ENCODE results near the gene SAP30. TPM values are rescaled to one million over a fixed set of nuclear protein-coding genes. Genes with fewer than 3 reads are reported as not detected.

The SAP30 gene
- total RNA-seq, 1 experiment from 2014 or later: 26.3 TPM

- DNase-seq (ENCODE audit: low read depth): no peak
These were observed 44.3 kb downstream of the SAP30 start for GRCh38 chr4:173415092-173415491.

DNA sequence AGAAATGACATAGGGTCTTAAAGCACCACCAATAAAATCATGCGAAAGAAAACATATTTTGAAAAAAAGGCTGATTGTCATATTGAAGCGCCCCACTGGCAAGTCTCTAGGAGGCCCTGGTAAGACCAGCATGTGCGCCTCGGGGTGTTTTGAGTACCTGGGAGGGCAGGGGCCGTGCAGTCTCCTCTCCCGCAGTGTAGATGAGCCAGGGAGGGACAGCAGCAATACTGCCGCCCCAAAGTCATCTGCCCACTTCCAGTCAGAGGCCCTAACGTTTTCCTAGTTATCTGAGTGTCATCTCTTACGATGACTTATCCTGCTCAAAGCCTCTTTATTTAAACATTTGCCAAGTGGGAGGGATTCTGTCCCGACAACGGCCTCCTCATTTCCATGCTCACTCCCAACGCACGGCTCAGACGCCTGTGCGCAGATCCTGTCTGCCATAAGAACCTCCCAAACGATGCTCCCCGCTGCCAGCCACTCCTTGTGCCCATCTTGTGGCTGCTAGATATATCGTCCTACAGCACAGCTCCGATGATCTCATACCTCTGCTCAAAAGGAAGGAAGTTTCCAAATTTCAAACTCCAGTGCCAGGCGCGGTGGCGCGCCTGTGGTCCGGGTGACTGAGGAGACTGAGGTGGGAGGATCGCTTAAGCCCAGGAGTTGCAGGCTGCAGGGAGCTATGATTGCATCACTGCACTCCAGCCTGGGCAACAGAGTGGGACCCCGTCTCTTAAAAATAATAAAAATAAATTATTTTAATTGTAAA is 45.3 kb downstream of the SAP30 start:
- DNase-seq (ENCODE audit: low read depth): no peak

GRCh38 chr4:173417833-173418232 is 47.1 kb downstream of the SAP30 start:
- no peak for DNase-seq (ENCODE audit: low read depth)

DNA sequence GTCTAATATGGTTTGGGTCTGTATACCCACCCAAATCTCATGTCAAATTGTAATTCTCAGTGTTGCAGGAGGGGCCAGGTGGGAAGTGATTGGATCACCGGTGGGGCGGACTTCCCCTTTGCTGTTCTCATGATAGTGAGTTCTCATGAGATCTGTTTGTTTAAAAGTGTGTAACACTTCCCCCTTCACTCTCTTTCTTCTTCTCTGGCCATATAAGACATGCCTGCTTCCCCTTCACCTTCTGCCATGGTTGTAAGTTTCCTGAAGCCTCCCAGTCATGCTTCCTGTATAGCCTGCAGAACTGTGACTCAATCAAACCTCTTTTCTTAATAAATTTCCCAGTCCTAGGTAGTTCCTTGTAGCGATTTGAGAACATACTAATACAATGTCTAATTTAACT is 47.9 kb downstream of the SAP30 start:
- DNase-seq (ENCODE audit: low read depth): no peak

GRCh38 chr4:173420324-173420752 is 49.6 kb downstream of the SAP30 start:
- no peak for DNase-seq (ENCODE audit: low read depth)

DNA sequence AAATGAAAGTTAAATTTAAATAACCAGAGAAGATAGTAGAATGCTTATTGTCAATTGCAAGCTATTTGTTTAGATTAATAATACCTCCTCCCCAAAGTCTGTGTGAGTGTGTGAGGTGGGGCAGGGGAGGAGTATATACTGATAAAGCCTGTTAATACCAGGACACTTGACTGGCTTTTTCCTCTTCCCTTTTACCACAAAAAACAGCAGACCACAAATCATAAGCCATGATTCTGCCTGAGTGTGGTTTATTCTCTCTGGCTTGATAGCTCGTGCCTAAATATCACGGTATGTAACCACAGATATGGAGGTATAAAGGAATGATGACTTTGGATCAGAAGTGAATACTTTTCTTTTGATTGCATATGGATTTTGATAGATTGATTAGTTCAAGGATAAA is 50.0 kb downstream of the SAP30 start:
- DNase-seq (ENCODE audit: low read depth): no peak

- no peak for DNase-seq (ENCODE audit: low read depth)
These were observed 54.4 kb downstream of the SAP30 start for GRCh38 chr4:173424899-173425805.

- DNase-seq (ENCODE audit: low read depth): no peak
These were observed 55.3 kb downstream of the SAP30 start for GRCh38 chr4:173426064-173426463.

Other genes starting within 250 kb of the SAP30 start
- 21.3 and 21.9 TPM in 2 replicates for gene GALNT7, start 202.1 kb upstream of the SAP30 start, total RNA-seq (2014; rRNA removed; shearing (Covaris generic))
- 170 and 222 TPM in 2 replicates for gene HMGB2, start 36.6 kb upstream of the SAP30 start, total RNA-seq (2014; rRNA removed; shearing (Covaris generic))
- not detected in 2 replicates for gene SCRG1, start 28.2 kb downstream of the SAP30 start, total RNA-seq (2014; rRNA removed; shearing (Covaris generic))
- gene HAND2, start 159.3 kb downstream of the SAP30 start, total RNA-seq (2014; rRNA removed; shearing (Covaris generic)): 2.2 and 2.5 TPM in 2 replicates